ENCODE results near the gene HIP1R. TPM values are rescaled to one million over a fixed set of nuclear protein-coding genes. Genes with fewer than 3 reads are reported as not detected.

The HIP1R gene
- total and polyA plus RNA-seq, 2 of the 13 experiments (the other 11 are each of a cell fraction or from before 2014, with no cell fraction given) = 18.4 to 25.5 TPM

DNA sequence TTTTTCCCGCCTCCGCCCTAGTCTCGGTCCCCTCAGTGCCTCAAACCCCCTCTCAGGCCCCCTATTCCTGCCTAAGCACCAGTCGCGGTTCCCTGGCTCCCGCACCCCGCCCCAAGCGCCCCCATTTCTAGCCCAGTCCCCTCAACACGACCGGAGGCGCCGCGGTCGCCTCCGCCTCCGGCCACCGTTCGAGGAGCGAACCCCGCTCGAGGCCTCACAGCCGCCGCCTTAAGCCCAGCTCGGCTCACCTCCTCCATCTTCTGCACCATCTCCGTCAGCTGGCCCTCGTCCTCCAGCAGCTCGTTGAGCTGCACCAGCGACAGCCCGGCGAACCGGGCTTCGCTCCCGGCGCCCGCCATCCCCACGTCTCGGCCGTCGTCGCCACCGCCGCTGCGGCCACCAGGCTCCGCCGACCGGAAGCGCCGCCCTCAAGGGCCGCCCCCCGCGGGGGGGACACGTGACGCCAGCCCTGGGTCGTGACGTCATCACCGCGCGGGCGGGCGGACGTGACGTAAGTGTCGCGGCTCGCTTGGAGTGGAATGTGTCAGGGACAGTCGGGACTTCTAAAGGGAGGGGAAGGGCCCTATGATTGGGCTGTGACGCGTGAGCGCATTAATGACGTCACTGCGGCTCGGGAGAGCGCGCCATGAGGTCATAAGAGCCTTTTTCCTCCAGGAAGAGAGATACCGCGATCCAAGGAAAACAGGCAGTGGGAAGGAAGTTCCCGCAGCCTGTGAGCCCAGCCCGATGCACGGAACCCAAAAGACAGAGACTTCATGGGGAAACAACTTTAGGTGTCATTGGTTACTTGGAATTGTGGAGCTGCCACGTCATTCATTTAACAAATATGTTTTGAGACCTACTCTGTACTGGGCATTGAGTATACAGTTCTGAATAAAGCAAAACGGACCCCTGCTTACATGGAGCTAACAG lies 60.7 kb downstream of the HIP1R start, which contains the start of gene VPS37B (continued):
- TF ChIP-seq SYNCRIP (IDR thresholded peaks at IDR 0.05; ENCODE audit: insufficient read depth, low read depth, low read length) (no peak), TEAD3 (CRISPR knock-in tag; optimal IDR thresholded peaks at IDR 0.05; ENCODE audit: borderline replicate concordance) (peak; percentile 46), ZNF792 (CRISPR knock-in tag; IDR thresholded peaks at IDR 0.05) (no peak), YEATS2 (CRISPR knock-in tag; IDR thresholded peaks at IDR 0.05; ENCODE audit: borderline replicate concordance) (no peak), KLF13 (CRISPR knock-in tag; IDR thresholded peaks at IDR 0.05) (no peak), KAT7 (CRISPR knock-in tag; IDR thresholded peaks at IDR 0.05; ENCODE audit: borderline replicate concordance) (no peak), ZNF235 (CRISPR knock-in tag; IDR thresholded peaks at IDR 0.05; ENCODE audit: borderline replicate concordance) (no peak), DNMT1 (CRISPR knock-in tag; IDR thresholded peaks at IDR 0.05) (no peak), ZFYVE20 (CRISPR knock-in tag; IDR thresholded peaks at IDR 0.05; ENCODE audit: borderline replicate concordance, low read depth) (0 out of 2 replicates have a peak, but pooled peaks have one; percentile 38), ZNF326 (CRISPR knock-in tag; IDR thresholded peaks at IDR 0.05; ENCODE audit: borderline replicate concordance) (no peak), ZNF468 (CRISPR knock-in tag; IDR thresholded peaks at IDR 0.05) (no peak), SAP130 (CRISPR knock-in tag; IDR thresholded peaks at IDR 0.05; ENCODE audit: low read depth) (peak; percentile 77), SRSF4 (IDR thresholded peaks at IDR 0.05; ENCODE audit: low read depth, low read length, poor library complexity, severe bottlenecking) (no peak), ZNF432 (CRISPR knock-in tag; IDR thresholded peaks at IDR 0.05; ENCODE audit: borderline replicate concordance) (no peak), ZNF333 (CRISPR knock-in tag; IDR thresholded peaks at IDR 0.05; ENCODE audit: borderline replicate concordance) (no peak), NR2F6 (IDR thresholded peaks at IDR 0.05) (no peak), NR2F6 (CRISPR knock-in tag; IDR thresholded peaks at IDR 0.05) (no peak), ARNTL (CRISPR knock-in tag; IDR thresholded peaks at IDR 0.05) (no peak), THAP11 (CRISPR knock-in tag; IDR thresholded peaks at IDR 0.05) (peak; percentile 66), CREM (IDR thresholded peaks at IDR 0.05) (peak; percentile 93), CREM (CRISPR knock-in tag; IDR thresholded peaks at IDR 0.05) (peak; percentile 86), ZNF709 (CRISPR knock-in tag; IDR thresholded peaks at IDR 0.05) (no peak; the same call in 1 of the 2 replicates)
- TF ChIP-seq, protein P1, sequence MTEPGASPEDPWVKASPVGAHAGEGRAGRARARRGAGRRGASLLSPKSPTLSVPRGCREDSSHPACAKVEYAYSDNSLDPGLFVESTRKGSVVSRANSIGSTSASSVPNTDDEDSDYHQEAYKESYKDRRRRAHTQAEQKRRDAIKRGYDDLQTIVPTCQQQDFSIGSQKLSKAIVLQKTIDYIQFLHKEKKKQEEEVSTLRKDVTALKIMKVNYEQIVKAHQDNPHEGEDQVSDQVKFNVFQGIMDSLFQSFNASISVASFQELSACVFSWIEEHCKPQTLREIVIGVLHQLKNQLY (CRISPR knock-in tag; IDR thresholded peaks at IDR 0.05) = no peak
- TF ChIP-seq, protein P2, sequence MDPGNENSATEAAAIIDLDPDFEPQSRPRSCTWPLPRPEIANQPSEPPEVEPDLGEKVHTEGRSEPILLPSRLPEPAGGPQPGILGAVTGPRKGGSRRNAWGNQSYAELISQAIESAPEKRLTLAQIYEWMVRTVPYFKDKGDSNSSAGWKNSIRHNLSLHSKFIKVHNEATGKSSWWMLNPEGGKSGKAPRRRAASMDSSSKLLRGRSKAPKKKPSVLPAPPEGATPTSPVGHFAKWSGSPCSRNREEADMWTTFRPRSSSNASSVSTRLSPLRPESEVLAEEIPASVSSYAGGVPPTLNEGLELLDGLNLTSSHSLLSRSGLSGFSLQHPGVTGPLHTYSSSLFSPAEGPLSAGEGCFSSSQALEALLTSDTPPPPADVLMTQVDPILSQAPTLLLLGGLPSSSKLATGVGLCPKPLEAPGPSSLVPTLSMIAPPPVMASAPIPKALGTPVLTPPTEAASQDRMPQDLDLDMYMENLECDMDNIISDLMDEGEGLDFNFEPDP (CRISPR knock-in tag; conservative IDR thresholded peaks at IDR 0.05) = no peak
- TF ChIP-seq, protein P3, sequence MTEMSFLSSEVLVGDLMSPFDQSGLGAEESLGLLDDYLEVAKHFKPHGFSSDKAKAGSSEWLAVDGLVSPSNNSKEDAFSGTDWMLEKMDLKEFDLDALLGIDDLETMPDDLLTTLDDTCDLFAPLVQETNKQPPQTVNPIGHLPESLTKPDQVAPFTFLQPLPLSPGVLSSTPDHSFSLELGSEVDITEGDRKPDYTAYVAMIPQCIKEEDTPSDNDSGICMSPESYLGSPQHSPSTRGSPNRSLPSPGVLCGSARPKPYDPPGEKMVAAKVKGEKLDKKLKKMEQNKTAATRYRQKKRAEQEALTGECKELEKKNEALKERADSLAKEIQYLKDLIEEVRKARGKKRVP (CRISPR knock-in tag; IDR thresholded peaks at IDR 0.05) = peak in 1 of 2 experiments; percentile 43; a peak in 1 of 4 replicates
- TF ChIP-seq, protein P4, sequence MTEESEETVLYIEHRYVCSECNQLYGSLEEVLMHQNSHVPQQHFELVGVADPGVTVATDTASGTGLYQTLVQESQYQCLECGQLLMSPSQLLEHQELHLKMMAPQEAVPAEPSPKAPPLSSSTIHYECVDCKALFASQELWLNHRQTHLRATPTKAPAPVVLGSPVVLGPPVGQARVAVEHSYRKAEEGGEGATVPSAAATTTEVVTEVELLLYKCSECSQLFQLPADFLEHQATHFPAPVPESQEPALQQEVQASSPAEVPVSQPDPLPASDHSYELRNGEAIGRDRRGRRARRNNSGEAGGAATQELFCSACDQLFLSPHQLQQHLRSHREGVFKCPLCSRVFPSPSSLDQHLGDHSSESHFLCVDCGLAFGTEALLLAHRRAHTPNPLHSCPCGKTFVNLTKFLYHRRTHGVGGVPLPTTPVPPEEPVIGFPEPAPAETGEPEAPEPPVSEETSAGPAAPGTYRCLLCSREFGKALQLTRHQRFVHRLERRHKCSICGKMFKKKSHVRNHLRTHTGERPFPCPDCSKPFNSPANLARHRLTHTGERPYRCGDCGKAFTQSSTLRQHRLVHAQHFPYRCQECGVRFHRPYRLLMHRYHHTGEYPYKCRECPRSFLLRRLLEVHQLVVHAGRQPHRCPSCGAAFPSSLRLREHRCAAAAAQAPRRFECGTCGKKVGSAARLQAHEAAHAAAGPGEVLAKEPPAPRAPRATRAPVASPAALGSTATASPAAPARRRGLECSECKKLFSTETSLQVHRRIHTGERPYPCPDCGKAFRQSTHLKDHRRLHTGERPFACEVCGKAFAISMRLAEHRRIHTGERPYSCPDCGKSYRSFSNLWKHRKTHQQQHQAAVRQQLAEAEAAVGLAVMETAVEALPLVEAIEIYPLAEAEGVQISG (CRISPR knock-in tag; IDR thresholded peaks at IDR 0.05) = peak; percentile 73

Data from HepG2 (cell line).